HTERT RPE-1 (cell line): ENCODE results near the gene CLEC18B.
"Not testable (repeated sequence)": the region's sequence is repeated elsewhere in the genome, so short reads cannot be mapped to it uniquely, and the experiment has no call there.

ENCODE experiments used
- in situ Hi-C: fragments of 300-500 bp; cut with MboI; formaldehyde crosslinking; loops from 4 replicates; pipeline ENCODE4 v1.14.3; 2020; ENCODE audit warnings: low sequenced_read_pairs

The CLEC18B gene

DNA sequence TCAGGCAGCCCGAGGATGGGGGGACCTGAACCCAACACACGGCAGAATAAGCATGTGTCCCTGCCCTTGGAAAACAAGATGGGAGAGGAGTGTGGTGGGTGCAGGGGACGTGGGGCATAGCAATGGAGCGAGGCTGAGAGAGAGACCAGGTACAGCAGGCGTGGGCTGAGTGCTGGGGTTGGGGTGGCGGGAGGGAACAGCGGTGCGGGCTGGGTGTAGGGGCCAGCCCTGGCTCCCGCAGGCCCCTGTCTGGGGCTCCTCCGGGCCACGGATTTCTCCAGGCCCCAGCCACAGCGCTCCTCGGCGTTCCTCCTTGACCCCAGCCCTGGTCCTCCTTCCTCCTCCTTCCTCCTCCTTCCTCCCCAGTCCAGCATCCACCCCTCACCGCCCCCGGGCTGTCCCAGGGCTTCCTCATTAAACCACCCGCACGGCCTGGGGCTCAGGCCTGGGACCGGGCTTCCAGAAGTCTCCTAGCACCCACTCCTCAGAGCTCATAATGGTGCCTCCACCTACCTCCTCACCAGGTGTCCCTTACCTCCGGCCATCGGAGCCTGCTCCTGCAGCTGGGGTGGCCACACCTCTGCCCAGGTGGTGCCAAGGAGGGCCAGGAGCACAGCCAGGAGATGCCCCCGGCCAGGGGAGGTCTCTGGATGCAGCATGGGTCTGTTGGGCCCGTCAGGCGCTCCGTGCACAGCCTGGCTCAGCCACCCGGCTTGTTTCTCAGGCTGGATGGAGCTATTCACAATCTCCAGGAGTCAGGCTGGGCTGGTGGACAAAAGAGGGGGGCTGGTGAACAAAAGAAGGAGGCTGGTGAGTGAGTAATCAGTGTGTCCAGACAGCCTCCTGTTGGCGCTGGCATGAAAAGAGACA, at the start of gene CLEC18B:
TSS of gene CLEC18B (minus strand) at position 867 of the 870 bp plus-strand sequence. CDS start at position 659, 208 bp downstream.
- in situ Hi-C loops: not testable (repeated sequence)

DNA sequence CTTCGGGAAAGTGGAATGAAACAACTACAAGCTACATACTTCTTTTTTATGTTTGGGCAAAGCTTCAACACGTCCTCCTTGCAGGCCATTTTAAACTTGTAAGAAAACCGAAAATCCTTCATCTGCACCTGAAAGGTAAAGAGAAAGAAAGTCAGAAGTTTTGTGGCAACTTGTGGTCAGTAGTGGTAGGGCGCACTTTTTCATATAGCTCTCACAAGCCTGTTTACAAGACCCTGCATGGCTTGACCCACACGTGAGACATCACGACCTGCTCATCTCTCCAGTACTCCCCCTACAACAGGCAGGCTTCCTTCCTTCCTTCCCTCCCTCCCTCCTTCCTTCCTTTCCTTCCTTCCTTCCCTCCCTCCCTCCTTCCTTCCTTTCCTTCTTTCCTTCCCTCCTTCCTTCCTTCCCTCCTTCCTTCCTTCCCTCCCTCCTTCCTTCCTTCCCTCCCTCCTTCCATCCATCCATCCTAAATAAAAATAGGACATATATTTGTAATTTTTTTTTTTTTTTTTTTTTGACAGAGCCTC, 48.7 kb upstream of the CLEC18B start:
- in situ Hi-C loops: no loop called here

DNA sequence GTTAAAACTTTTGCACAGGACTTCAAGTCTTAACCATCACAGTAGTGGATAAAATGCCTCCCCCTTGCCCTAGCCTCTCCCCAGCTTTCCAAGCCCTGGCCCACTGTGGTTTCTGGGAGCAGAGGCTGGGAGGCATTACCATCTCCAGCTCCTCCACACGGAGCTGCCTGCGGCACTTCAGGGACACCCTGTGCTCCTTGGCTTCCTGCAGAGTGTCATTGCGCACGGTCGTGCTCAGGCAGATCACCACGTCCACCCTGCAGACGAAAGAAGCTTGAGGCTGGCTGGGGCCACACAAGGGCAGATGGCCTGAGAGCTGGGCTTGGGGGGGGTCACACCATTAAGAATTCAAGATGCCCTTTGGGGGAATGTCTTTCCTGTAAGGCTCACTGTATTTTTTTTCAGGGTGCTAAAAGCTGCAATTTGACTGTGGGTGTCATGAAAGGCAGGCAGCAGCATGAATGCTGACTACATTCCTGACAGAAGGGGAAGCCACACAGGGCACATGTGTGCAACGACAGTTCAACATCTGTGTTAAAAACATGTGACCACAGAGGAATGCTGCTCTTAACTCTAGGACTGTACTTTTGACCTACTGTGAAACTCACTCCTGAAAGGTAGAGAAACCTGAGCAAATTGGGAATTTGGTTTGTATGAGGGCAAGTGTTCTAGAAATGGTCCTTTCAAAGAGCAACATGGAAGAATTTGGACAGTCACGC, 47.7 kb upstream of the CLEC18B start:
- in situ Hi-C loops: no loop called here

DNA sequence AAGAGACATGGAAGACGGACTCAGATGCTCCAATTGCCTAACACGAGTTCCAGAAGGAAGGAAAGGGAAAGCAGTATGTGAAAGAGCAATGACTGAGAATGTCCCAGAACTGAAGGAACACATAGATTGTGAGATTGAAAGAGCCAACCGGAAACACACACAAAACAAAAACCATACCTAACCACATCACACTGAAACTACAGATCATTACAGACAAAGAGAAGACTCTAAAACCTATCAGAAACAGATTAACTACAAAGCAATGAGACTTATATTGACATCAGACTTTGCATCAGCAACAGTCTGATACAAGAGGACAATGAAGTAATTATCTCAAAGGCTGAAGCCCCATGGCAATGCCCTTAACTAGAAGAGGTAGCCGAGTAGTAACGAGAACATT, 45.6 kb upstream of the CLEC18B start:
- in situ Hi-C loops: no loop called here

DNA sequence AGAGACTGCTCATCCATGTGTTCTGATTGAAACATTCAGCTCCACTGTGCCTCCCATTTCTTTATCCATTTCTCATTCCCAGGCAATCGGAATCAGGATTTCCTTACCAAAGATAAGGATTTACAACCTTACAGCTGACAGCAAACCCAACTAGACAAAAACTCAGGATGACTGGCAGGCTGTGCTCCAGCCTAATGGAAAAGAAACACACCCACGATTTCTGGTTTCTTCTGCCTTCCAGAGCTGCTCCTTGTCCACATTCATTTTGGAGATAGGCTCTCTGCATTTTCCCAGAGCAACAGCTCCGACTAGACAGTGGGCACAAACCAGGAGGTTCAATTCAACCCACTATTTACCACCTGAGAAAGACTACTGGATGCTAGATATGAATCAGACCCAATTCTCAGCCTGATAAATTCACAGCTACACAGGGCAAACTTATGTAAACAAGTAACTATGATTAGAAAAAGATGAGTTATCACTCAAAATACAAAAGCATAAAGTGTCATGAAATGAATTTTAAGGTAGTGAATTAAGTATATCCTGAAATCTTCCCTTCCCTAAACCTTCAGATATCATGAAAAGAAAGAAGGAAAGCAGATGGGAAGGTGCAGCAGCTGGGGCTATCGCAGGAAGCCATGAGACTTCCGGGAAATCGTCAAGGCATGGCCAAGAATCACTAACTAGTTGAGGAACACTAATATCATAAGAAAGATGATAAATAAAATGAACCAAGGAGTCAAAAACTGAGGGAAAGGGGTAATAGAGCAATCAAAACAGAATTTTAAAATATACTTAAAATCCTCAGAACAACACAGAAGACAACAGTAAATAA, 44.8 kb upstream of the CLEC18B start:
- in situ Hi-C loops: no loop called here

DNA sequence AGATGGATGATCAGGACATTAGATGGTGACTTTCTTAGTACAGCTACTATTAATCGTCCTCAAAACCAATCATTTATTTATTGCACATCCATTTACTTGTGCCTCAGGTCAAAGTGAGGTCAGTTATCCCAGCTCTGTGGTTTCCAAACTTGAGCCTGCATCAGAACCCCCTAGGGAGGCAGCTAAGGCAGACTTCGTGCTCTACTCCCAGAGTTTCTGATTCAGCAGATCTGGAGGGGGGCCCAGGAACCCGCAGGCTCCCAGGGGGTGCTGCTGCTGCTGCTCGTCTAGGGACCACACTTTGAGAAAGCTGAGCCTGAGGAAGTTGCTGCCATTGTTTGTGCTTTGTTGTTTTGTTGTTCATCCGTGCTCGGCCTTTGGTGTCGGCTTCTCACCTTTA, 44.0 kb upstream of the CLEC18B start:
- in situ Hi-C loops: no loop called here

DNA sequence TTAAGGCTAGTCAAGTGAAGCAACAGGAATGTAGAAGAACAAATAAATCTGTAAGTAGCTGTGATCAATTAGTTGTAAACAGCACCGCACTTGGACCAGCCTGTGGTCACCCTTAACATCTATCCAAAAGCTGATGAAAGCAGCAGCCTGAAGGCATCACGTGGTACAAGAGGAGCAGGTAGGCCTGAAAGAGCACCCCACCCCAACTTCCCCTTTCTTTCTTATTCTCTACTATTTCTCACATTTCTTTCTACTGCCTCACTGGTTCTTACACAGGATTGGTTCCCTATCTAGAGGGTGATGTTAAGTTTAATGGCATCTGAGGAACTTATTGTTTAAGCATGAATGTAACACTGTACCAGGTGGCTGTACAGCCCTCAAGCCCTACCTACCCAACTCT, 42.6 kb upstream of the CLEC18B start:
- in situ Hi-C loops: no loop called here

DNA sequence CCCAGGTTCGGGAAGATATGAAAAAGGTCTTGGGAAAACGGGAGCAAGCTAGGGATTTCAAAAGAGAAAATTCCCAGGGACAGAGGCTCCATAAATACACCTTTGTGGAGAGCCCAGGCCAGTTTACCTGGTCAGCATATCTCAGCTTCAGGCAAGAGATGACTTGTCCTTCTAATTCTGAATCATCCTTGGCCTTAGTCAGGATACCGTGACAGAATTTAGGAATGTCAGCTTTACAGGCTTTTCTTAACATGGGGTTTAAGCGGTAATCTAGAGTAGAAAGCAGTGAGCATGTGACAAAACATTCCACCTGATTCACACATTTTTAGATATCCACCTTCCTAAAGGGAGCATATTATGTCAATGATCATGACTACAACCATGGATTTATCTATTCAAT, 41.1 kb upstream of the CLEC18B start:
- in situ Hi-C loops: no loop called here

DNA sequence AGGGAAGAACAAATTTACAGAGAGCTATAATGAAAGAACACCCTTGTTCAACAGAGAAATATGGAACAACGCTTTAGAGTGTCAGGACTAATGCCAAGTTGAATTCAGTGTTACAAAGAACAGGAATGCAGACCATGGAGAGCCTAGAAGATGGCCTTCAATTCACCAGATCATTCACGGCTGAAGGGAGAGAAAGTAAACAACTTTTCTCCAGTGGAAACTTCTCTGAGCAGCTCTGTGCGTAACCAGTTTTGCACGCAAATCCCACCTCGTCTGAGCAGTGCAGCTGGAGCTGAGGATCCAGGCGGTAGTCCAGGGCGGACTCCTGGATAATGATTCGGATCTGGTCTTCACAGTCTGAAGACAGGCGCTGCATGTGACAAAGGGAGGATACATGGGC, 40.5 kb upstream of the CLEC18B start:
- in situ Hi-C loops: no loop called here

DNA sequence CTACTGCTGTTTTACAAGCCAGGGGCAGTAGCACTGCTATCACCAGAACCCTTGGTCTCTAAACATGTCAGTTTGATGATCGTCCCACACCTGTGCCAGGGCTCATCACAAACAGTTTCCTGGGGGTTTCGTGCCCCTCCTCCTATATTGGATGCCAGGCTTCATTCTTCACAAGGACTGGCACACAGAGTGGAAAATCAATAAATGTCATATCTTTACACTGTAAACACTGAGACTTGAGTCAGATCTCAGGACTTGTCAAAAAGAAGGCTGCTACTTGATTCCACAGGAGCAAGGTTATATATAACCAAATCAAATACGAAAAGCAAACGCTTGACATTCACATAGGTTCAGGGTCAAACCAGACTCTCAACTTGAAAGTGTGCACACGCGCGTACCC, 39.3 kb upstream of the CLEC18B start:
- in situ Hi-C loops: no loop called here

DNA sequence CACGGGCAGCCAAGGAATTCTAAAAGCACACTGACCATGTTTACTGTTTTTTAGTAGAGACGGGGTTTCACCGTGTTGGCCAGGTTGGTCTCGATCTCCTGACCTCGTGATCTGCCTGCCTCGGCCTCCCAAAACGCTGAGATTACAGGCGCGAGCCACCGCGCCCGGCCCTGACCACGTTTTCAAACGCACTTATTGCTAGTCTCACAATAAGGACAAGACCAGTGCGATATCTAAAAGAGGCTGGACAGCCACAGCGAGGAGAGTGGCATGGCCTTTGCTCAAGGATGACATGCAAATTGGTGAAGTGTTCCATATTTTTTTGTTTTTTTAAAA, 35.0 kb upstream of the CLEC18B start:
- in situ Hi-C loops: no loop called here

DNA sequence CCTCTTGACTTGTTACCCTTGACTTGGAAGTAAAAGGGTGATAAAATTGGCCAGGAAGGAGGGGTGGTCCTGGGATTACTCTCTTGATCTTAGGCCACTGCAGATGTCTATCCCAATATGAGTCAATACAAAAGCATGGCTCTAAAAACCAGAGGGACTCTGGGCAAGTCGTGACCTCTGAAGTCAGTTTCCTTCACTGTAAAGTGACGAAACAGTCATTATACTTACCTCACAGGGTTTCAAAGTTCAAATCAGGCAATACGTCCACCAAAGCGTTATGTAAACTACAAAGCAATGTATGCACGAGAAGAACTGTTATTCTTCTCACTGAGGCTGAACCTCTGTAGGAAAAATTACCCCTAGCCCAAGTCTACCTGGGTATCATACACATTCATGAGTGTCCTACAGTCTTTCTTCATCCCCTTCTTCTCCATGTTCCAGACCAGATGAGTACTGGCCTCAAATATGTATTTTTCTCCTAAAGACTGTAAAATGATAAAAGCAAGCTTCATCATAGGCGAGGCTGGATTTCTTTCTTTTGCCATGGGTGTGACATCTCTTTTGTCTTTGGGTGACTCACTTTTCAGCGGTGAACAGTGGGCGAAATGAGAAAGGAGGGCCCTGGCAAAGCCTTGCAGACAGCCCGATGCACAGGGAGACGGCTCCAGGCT, 34.5 kb upstream of the CLEC18B start:
- in situ Hi-C loops: no loop called here

DNA sequence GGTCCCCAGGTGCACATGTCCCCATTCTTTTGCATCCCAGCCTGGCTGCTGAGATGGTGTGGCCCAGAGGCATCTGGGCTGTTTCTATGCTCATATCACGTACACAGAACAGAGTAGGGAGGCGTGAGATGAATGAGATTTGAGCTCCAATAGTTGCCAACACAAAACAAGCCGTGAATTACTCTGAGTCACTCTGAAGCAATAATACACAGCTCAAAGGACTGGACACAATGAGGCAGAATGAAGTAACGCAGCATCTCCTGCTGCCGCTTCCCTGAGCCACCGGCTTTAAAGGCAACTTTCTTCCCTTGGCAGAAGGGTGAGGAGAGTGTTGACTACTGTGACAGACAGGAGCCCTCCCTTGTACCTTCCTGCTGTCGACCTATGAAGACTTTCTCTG, 33.9 kb upstream of the CLEC18B start:
- in situ Hi-C loops: no loop called here

DNA sequence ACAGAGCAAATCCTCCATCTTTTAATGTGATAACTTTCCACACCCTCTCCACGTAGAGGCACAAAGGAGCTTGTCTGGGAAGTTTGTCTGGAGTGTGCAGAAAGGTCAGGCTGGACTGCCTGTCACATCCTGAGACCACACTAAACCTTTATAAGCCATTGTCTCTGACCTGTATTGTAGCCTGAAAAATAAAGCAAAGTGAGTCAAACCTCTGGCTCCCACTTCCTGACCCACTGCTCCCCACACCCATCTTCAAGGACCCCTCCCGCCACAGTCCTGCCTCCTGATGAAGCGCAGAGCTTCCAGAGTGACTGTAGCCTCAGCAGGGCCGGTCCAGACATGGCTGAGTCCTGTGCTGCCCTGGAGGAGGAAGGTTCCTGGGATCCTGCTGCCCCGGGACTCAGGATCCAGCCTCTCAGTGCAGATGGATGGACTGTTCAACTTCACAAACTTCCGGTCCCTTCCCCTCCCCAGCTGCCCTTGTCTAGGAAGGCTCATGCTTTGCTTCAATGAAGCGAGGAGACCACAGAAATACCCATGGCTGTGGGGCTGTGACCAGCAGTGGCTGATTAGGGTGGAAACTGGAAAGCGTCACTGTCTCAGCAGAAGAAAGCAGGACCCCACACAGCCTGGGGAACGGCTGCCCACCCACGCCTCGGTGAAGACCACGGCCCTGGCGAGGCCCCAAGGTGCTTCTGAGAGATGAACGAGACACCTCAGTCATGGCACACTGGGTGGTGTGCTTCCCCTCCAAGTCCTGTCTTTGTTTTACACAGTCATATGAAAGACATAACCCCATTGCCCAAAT, 30.9 kb upstream of the CLEC18B start:
- in situ Hi-C loops: no loop called here

DNA sequence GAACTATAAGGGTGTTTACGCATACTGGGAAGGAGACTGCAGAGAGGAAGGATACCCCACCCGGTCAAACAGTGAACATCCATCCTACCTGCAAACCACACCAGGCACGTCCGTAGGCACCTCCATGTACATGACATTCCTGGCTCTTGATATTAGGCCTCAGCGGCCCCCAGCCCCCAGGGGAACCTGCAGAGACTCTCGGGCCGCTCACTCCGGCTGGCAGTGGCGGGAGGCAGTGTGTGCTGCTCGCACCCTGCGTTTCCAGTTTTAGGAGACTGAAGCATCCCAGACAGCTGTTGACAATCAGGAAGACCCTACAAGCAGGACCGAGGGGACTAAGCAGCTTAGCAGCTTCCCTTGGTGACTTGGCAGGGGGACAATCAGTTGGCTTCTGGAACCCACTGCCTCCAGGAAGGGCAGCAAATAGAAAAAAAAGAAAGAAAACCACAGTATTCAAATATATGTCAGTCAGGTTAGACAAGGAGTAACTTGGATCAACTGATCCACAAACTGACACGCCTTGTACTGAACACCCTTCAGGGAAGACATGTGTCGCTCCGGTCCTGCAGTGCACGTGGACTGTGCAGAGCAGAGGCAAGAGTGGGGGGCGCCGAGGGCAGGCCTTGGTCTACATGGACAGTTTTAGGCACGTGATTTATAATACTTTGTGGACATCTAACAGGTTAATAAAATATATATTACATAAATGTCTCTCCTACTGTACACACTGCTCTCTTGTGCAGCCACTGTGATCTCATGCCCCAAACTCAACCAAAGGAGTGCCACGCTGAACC, 29.9 kb upstream of the CLEC18B start:
- in situ Hi-C loops: no loop called here

DNA sequence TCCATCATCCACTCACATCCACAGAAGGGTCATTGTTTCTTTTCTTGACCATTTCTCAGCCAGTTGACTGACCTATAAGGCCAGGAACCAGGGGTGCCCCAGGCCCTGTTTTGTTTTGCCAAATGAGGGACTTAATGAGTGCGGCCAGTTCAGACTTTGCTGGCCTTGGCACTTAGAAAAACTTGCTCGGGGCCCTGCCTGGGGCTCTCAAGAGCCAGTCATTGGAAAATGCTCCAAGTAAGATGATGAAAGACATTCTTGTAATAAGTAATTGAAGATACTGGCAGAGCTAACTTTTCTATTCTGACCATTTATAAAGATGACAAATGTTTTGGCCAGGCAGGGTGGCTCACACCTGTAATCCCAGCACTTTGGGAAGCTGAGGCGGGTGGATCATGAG, 29.0 kb upstream of the CLEC18B start:
- in situ Hi-C loops: no loop called here

DNA sequence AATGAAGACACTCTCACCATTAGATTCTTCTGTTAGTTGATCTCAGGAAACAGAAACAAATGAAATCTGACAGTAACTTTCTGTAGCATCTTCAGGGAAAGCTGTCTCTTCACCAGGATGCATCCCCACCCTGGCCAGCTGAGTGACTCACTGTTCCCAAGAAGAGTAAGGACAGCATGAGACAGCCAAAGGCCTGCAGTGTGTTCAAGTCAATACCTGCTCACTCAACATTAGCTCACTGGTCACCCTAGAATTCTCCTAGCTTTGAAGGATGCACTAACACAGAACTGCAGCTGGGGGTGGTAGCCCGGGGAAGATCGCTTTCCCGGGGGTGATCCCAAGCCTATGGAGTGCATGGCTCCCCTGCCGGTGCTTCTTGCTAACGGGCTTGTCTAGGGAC, 28.2 kb upstream of the CLEC18B start:
- in situ Hi-C loops: no loop called here

DNA sequence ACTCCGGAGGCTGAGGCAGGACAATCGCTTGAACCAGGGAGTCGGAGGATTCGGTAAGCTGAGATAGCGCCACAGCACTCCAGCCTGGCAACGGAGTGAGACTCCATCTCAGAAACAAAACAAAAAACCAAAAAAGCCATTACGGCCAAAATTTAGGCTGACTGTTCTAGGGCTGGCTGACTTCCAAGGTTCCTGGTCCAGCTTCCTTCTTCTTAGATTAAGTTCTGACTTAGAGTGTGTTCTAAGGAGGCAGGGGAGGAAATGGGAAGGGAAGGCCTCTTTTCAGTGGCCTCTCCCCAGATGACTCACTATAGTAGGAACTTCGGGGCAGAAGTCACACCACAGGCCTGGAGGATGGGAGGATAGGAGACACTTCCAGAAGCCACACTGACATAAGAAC, 27.7 kb upstream of the CLEC18B start:
- in situ Hi-C loops: no loop called here

DNA sequence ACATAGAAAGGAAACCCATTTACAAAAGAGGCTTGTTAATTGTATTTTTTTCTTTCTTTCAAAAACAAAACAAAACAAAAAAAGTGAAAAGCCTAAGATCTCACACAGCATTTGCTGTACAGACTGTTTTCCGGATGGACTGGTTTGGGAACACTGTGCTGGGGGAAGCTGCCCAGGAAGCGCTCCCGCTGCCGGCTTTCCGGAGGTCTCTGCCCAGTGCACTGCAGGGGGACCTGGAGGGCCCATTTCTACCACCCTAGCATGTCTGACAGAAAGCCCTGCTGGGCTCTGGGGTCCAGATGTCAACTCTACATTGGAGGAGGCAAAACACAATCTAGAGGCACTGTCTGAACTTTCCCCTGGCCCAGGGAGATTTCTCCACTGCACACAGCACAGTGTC, 26.3 kb upstream of the CLEC18B start:
- in situ Hi-C loops: no loop called here
